Measurements from ENCODE around the gene ARMC12. TPM values are rescaled to one million over a fixed set of nuclear protein-coding genes. Genes with fewer than 3 reads are reported as not detected.
A peak's percentile ranks its signal among the peaks of the same experiment; 100 is the strongest.

ARMC12 gene
- total RNA-seq, 1 donor from 2014 or later = 0.69 TPM

DNA sequence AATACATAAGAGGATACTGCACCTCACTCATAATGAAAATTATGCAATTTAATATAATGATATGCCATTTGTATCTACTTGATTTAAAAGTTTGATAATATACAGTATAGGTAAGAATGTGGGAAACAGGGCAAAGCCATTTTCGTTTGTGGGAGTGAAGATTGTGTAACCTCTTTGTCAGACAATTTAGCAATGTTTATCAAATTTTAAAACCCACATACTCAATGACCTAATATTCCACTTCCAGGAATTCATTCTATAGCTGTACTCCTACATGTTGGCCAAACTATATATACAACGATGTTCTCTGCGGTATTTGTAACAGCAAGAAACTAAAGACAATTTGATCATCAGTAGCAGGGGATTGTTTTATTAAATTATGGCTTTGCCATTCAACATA, 30.4 kb upstream of the ARMC12 start:
- H3K27ac Mint-ChIP-seq (ENCODE audit: unreplicated experiment) = no peak overlapping the region
- H3K4me1 Mint-ChIP-seq (ENCODE audit: unreplicated experiment) = no peaks in the 10 kb centered on the region
- H3K36me3 Mint-ChIP-seq (ENCODE audit: low read depth, unreplicated experiment) = no peaks in the 10 kb centered on the region
- no peak for DNase-seq (ENCODE audit: low spot score)
- no peaks in the 10 kb centered on the region for H3K9me3 Mint-ChIP-seq (ENCODE audit: unreplicated experiment)
- H3K27me3 Mint-ChIP-seq (ENCODE audit: unreplicated experiment) = peaks cover 2% of the 10 kb centered on the region
- no peak overlapping the region for H3K4me3 Mint-ChIP-seq (ENCODE audit: unreplicated experiment)
- TF ChIP-seq, protein P1, sequence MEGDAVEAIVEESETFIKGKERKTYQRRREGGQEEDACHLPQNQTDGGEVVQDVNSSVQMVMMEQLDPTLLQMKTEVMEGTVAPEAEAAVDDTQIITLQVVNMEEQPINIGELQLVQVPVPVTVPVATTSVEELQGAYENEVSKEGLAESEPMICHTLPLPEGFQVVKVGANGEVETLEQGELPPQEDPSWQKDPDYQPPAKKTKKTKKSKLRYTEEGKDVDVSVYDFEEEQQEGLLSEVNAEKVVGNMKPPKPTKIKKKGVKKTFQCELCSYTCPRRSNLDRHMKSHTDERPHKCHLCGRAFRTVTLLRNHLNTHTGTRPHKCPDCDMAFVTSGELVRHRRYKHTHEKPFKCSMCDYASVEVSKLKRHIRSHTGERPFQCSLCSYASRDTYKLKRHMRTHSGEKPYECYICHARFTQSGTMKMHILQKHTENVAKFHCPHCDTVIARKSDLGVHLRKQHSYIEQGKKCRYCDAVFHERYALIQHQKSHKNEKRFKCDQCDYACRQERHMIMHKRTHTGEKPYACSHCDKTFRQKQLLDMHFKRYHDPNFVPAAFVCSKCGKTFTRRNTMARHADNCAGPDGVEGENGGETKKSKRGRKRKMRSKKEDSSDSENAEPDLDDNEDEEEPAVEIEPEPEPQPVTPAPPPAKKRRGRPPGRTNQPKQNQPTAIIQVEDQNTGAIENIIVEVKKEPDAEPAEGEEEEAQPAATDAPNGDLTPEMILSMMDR (IDR thresholded peaks at IDR 0.05; ENCODE audit: unreplicated experiment) = no peak

DNA sequence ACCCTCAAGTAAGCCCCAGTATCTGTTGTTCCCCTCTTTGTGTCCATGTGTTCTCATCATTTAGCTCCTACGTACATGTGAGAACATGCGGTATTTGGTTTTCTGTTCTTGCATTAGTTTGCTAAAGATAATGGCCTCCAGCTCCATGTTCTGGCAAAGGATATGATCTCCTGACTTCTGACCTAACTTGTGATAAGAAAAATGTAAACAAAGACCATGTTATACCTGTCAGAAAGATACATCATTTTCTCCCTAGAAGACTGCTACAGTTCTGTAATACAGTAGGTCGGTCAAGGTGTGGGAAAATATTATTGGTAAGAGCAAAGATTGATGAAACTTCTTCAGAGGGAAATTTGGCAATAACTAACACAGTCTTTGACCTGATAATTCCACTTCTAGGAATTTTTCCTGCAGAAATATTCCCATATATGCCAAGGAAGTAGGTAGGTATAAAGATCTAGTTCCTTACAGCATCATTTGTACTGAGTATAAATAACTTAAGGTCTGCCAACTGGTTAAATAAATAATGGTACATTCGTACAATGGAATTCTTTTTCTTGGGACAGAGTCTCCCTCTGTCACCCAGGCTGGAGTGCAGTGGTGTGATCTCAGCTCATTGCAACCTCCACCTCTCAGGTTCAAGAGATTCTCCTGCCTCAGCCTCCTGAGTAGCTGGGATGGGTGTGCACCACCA, 29.0 kb upstream of the ARMC12 start:
- Mint-ChIP-seq H3K36me3 (ENCODE audit: low read depth, unreplicated experiment) (no peaks in the 10 kb centered on the region), H3K4me1 (ENCODE audit: unreplicated experiment) (no peaks in the 10 kb centered on the region), H3K9me3 (ENCODE audit: unreplicated experiment) (no peaks in the 10 kb centered on the region), H3K4me3 (ENCODE audit: unreplicated experiment) (no peak overlapping the region), H3K27me3 (ENCODE audit: unreplicated experiment) (peaks cover 2% of the 10 kb centered on the region), H3K27ac (ENCODE audit: unreplicated experiment) (peak overlapping the region; percentile 38)
- TF ChIP-seq, protein P1 (IDR thresholded peaks at IDR 0.05; ENCODE audit: unreplicated experiment) = no peak
- no peak for DNase-seq (ENCODE audit: low spot score)

DNA sequence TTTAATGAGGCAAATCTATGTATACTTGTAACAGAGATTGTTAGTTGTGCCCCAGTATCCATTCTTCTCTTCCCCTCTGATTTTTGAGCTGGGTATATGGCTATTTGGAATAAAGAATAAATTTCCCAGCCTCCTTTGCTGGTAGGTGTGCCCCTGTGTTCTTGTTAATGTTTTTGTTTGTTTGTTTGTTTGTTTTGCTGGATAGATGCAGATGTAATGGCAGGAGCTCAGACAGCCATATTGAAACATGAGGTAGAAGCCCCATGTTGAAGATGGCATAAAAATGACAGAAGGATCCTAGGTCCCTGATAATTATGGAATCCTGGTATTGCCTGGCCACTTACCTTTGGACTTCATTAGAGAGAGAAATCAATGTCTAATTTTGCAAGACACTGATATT, 28.2 kb upstream of the ARMC12 start:
- Mint-ChIP-seq H3K4me3 (ENCODE audit: unreplicated experiment) (no peak overlapping the region), H3K27me3 (ENCODE audit: unreplicated experiment) (peaks cover 2% of the 10 kb centered on the region), H3K27ac (ENCODE audit: unreplicated experiment) (no peak overlapping the region), H3K4me1 (ENCODE audit: unreplicated experiment) (no peaks in the 10 kb centered on the region), H3K9me3 (ENCODE audit: unreplicated experiment) (no peaks in the 10 kb centered on the region), H3K36me3 (ENCODE audit: low read depth, unreplicated experiment) (no peaks in the 10 kb centered on the region)
- TF ChIP-seq, protein P1 (IDR thresholded peaks at IDR 0.05; ENCODE audit: unreplicated experiment) = no peak
- DNase-seq (ENCODE audit: low spot score) = no peak

DNA sequence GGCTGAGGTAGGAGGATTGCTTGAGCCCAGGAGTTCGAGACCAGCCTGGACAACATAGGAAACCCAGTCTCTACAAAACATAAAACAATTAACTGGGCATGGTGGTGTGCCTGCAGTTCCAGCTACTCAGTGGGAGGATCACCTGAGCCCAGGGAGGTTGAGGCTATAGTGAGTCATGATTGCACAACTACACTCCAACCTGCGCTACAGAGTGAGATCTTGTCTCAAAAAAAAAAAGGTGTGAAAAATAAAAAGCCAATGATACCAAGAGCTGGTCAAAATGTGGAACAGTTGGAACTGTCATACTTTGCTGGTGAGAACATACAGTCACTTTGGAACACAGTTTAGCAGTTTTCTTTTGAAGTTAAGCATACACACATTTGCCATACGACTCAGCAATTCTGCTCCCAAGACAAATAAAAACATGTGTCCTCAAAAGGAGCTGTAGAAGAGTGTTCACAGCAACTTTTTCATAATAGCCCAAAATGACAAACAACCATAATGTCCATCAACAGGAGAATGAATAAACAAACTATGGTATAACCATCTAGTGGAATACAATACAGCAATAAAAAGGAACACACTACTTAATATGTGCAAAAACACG, 26.5 kb upstream of the ARMC12 start:
- no peak for DNase-seq (ENCODE audit: low spot score)
- TF ChIP-seq, protein P1 (IDR thresholded peaks at IDR 0.05; ENCODE audit: unreplicated experiment) = no peak
- H3K4me3 Mint-ChIP-seq (ENCODE audit: unreplicated experiment) = no peak overlapping the region
- H3K27ac Mint-ChIP-seq (ENCODE audit: unreplicated experiment) = no peak overlapping the region
- H3K36me3 Mint-ChIP-seq (ENCODE audit: low read depth, unreplicated experiment) = no peaks in the 10 kb centered on the region
- H3K27me3 Mint-ChIP-seq (ENCODE audit: unreplicated experiment) = peaks cover 2% of the 10 kb centered on the region
- peaks cover under 1% of the 10 kb centered on the region for H3K4me1 Mint-ChIP-seq (ENCODE audit: unreplicated experiment)
- no peaks in the 10 kb centered on the region for H3K9me3 Mint-ChIP-seq (ENCODE audit: unreplicated experiment)

DNA sequence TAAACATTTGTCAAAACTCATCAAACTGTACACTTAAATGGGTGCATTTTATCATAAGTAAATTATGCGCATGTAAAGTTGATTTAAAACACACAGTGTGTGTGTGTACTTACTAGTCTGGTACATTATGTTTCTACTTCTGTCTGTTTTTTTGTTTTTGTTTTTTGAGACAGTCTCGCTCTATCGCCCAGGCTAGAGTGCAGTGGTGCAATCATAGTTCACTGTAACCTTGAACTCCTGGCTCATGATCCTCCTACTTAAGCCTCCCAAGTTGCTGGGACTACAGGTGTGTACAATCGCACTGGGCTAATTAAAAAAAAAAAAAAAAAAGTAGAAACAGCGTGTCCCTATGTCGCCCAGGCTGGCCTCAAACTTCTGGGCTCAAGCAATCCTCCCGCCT, 25.1 kb upstream of the ARMC12 start:
- Mint-ChIP-seq H3K4me1 (ENCODE audit: unreplicated experiment) (peaks cover 11% of the 10 kb centered on the region), H3K4me3 (ENCODE audit: unreplicated experiment) (no peak overlapping the region), H3K9me3 (ENCODE audit: unreplicated experiment) (no peaks in the 10 kb centered on the region), H3K36me3 (ENCODE audit: low read depth, unreplicated experiment) (no peaks in the 10 kb centered on the region), H3K27ac (ENCODE audit: unreplicated experiment) (no peak overlapping the region), H3K27me3 (ENCODE audit: unreplicated experiment) (peaks cover 3% of the 10 kb centered on the region)
- TF ChIP-seq, protein P1 (IDR thresholded peaks at IDR 0.05; ENCODE audit: unreplicated experiment) = no peak
- DNase-seq (ENCODE audit: low spot score) = no peak
